CD4-positive, alpha-beta T cell treated with Interleukin-6 for 4 hours (primary cell): ENCODE data around the gene ARHGEF25.
"Not testable (repeated sequence)": the region's sequence is repeated elsewhere in the genome, so short reads cannot be mapped to it uniquely, and the experiment has no call there.

ENCODE experiments used
- DNase-seq: peaks from one replicate; pipeline ENCODE4 v3.0.0-alpha.2; 2020; ENCODE audit warnings: mixed read lengths

ARHGEF25 gene

DNA sequence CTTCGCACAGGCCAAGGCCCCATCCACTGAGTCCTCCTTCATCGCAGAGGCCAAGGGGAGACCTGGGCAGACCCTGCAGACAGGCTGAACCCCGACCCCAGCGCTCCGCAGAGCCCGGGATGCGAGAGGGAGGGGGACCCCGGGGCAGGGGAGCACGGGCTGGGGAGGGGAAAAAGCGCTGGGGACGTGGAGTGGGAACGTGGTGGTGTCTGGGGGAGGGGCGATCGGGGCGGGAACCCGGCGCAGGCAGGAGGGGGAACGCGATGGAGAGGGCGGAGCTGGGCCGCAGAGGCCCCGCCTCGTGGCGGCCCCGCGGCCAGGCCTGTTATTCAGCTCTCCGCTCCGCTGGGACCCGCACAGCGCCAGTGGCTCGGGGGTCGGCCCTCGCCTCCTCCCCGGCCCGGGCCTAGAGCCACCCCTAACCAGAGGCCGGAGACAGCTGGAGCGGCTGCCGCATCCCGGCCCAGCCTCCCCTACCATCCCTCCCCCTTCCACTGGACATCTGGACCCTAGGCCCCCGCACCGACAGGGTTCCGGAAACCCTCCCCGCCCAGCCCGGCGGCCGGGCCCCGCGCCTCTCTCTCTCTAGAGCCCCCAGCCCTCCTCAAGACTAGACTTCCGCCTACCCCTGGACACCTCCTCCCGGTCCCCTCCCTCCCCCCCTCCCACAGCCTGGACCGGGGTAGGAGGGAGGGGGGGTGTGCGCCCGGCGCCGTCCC lies at the start of gene ARHGEF25:
Gene ARHGEF25 (plus strand): TSS at position 328 of the 719 bp plus-strand sequence. CDS start 460 bp downstream, outside the sequence.
- DNase-seq = peak; percentile 74

DNA sequence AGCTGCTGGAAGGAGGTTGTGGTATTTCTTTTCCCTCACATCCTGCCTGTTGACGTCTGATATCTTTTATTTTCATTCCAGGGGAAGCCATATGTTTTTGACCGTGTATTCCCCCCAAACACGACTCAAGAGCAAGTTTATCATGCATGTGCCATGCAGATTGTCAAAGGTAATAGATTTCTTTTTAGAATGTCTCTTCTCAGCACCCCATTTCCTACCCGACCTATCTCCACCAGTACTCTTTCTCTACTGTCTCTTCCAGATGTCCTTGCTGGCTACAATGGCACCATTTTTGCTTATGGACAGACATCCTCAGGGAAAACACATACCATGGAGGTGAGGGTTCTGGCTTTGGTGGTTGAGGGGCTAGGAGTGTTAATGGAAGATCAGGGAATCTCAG lies 47.9 kb upstream of the ARHGEF25 start:
- no peak for DNase-seq

DNA sequence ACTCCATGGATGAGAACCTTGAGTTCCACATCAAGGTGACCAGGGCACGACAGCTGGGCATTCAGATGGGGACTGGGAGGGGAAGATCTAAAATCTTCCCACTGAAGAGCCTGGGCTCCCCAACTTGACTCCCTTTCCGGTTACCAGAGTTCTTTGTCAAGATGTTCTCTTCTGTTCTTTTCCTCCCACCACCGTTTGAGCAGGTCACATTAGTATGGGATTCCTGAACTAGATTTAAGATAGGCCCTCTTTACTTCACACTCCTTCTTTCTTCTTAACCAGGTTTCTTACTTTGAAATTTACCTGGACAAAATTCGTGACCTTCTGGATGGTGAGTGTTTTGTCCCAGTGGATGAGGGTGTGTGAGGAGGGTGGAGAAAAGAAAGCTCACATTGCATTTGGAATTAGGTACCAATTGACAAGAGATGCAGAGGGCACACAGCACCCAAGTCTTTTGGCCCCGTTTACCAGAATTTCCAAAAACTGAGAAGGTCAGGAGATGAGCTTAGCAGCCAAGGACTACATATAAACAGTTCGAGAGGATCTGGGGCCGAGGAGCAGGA lies 47.0 kb upstream of the ARHGEF25 start:
- DNase-seq = no peak

DNA sequence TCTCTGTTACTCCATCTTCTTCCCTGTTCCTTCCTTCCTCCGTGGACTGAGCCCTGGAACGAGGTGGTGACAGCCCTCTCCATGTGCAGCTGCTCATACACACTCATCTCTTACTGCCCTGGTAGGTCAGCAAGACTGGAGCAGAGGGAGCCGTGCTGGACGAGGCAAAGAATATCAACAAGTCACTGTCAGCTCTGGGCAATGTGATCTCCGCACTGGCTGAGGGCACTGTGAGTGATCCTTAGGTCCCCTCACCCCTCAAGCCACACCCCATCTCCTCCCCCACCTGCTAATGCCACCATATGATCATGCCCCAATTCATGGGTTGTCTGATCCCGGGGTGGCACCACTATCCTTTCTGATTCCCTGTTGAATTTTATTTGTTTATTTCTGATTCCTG lies 42.4 kb upstream of the ARHGEF25 start:
- no peak for DNase-seq

DNA sequence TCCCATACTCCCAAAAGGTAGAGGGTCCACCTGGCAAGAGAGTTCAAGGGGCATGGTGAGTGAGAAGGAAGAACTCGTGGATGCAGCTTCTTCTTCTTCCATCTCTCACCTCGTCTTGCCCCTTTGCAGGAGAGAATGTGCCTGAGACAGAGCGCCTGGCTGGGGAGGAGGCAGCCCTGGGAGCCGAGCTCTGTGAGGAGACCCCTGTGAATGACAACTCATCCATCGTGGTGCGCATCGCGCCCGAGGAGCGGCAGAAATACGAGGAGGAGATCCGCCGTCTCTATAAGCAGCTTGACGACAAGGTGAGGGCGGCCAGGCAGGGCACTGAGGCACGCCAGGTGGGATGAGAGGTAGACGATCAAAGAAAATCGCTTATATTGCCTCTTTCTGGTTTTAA lies 41.4 kb upstream of the ARHGEF25 start:
- DNase-seq = no peak

DNA sequence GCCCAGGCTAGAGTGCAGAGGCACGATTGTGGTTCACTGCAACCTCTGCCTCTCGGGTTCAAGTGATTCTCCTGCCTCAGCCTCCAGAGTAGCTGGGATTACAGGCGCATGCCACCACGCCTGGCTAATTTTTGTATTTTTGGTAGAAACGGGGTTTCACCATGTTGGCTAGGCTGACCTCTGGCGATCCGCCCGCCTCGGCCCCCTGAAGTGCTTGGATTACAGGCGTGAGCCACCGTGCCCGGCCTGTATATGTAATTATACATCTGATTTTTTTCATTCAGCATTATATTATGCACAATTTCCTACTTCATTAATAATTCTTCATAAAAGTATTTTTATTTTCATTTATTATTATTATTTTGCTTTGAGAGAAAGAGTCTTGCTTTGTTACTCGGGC lies 40.8 kb upstream of the ARHGEF25 start:
- not testable (repeated sequence) for DNase-seq

DNA sequence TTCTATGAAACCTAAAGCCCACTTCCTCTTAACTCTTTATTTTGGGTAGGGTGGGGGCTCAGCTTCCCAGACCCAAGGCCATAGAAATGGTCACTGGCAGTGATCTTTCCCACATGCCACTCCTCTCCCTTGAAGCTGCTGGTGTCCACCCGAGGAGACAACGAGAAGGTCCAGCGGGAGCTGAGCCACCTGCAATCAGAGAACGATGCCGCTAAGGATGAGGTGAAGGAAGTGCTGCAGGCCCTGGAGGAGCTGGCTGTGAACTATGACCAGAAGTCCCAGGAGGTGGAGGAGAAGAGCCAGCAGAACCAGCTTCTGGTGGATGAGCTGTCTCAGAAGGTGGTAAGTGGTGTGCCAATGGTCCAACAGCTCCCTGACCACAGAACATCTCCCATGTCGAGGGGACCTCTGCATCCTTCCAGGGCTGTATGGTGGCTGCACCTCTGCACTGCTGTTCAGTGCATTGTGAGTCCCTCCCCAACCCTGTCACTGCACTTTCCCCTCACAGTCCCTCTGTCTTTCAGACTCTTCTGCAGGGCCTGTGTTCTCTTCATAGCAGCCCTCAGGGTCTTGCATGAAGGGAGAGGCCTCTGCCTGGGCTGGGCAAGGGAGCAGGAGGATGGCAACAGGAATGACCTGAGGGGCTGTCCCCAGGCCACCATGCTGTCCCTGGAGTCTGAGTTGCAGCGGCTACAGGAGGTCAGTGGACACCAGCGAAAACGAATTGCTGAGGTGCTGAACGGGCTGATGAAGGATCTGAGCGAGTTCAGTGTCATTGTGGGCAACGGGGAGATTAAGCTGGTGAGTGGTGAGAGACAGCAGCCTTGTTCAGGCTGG lies 39.1 kb upstream of the ARHGEF25 start:
- DNase-seq = no peak

DNA sequence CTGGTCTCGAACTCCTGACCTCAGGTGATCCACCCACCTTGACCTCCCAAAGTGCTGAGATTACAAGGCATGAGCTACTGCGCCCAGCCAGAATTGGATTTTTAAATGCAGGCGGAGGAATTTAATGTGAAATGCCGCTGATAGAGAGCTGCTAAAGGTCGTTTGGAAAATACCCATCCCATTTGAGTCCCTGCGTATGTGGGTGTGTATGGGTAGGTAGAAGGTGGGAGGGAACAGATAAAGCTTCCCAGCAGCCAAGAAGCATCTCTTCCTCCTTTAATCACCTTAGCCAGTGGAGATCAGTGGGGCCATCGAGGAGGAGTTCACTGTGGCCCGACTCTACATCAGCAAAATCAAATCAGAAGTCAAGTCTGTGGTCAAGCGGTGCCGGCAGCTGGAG lies 36.4 kb upstream of the ARHGEF25 start:
- DNase-seq = no peak

DNA sequence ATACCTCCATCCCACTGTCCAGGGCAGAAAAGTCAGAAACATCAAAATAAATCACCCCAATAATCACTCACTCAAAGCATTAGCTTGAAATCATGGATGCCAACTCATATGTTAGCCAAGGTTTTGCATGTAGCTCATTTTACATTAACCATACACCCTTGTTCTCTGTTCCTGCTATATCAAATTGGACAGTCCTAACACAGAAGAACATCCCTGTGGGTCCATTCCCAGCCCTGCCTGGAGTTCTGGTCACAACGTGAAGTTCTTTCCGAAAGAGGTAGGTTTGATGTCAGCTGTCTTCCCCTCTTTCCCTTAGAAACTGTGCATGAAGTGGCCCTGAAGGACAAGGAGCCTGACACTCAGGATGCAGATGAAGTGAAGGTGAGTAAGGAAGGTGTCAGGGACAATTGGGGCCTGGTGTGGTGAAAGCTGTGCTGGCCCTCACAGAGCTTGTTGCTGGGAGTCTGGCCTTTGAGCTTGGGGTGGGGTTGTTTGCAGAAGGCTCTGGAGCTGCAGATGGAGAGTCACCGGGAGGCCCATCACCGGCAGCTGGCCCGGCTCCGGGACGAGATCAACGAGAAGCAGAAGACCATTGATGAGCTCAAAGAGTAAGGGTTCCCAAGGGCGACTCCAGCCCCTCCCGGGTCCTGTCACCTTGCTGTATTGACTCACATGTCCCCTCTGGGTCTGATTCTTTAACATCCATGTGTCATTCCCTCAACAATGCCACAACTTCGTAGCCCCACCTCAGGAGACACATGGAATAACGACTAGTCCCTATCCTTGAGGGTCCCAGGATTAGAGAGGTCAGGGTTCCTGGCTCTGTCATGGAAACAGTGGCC lies 35.2 kb upstream of the ARHGEF25 start:
- DNase-seq = no peak

DNA sequence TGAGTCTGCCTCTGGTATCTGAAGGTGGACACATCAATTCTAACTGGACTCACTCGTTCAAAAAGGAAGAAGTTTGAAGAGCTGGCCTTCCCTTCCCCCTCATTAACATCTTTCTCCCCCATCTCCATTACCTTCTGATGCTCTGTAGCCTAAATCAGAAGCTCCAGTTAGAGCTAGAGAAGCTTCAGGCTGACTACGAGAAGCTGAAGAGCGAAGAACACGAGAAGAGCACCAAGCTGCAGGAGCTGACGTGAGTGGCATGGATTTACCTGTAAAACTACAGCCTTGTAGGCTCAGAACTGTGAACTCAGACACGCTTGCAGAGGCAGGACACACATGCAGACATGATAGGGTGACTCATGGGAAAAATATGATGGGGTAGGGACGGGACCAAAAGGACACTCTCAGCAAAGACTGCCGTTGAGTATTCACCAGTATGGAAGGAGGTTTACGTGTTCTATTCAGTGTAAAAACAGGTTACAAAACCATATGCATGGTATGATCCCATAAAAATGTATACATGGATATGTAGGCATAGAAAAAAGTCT lies 34.5 kb upstream of the ARHGEF25 start:
- no peak for DNase-seq

DNA sequence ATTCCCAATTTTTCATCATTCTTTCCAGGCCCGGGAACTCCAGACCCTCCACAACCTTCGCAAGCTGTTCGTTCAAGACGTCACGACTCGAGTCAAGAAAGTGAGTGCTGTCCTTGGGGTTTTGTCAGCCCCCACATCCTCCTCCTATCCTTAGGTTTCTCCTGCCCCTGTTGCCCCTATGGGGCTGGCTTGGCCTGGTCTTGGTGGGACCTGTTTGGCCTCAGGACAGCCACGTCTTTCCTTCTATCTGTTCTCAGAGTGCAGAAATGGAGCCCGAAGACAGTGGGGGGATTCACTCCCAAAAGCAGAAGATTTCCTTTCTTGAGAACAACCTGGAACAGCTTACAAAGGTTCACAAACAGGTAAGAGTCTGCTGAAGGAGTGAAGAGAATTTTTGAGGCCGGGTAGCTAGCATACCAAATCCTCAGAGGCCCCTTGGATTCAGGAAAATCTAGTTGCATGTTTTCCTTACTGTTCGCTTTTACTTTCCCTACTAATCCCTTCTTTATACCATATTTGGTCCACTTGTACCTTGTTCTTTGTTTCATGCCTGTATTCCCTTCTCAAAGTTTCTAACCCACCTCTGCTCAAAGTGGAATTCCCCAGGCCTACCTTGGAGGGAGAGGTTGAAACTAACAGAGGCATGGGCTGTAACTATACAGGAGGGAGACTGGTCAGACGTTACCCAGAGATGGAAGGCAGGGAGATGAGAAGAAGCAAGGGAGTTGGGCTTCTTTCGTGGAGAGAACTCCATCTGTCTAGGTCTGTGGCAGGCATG lies 33.1 kb upstream of the ARHGEF25 start:
- no peak for DNase-seq

DNA sequence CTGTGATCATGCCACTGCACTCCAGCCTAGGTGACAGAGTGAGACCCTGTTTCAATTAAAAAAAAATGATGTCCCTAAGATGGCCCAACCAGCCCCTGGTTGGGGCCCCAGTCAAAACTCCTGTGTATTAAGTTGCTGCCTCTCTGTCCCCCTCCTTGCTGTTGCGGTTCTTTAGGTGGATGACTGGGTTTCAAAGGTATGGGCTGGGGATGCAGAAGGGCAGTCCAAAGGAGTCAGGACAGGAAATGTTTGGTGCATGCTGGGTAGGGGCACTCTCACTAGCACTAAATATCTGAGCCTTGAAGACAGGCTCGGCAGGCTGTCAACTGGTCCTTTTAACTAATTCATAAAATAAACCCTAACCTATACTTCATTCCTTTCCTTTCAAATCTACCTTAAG lies 32.2 kb upstream of the ARHGEF25 start:
- DNase-seq = no peak

DNA sequence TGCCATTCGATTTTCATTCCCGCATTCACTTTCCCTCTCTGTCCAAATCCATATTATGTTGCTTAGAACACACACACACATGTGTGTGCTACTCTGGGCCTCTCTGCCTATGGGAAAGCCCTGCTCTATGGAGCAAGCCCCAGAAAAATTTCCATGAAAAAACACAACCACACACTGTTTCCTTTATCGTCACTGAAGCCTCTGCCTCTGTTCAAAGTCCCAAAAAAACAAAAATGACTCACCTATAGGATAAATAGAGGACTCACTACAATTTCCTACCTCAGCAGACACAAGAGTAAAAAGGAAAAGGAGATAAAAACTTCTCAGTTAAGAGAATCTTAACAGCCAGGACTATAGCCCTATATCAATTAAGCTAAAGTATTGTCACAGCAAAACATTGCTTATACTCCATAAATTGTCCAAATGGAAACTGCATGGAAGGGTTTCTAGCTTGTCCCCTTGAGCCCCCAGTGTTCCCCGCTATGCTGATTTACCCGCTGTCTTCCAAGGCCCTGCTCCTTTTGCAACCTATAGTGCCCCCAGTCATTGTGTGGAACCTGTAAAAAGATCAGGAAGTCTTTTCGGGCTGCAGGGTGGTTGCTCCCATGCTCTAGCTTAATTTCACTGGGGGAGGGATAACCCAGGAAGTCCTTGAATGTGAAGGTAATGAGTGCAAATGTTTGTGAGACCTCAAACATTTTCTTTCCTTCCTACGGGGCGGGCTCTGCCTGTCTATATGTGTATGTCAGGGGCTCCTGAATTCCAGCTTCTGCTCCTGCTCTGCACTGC lies 31.4 kb upstream of the ARHGEF25 start:
- DNase-seq = no peak

DNA sequence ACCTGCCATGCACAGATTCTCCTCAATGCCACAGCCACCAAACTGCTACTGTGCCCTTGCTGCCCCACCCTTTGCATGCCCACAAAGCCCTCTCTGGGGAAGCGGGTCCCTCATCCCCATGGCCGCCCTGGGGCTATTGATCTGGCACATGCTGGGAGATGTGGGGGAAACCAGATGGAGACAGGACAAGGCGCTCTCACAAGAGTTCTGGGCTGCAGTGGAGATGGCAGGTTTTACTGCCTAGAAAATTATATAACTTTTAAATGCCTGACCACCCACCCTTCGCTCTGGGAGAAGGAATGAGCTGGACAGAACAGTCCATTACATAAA lies 30.8 kb upstream of the ARHGEF25 start:
- no peak for DNase-seq

DNA sequence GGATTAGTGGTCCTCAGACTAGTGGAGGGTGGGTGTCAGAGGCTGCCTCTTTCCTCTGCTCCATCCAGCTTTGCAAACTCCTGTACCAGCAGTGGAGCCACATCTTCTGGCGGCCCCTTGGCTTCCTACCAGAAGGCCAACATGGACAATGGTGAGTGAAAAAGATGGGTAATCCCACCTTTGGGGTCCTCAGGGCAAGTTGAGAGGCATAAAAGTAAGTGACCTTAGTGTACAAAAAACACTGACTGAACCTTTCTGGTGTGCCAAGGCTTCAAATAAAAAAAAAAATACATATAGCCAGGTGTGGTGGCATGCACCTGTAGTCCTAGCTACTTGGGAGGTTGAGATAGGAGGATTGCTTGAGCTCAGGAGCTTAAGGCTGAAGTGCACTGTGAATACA lies 29.4 kb upstream of the ARHGEF25 start:
- no peak for DNase-seq

DNA sequence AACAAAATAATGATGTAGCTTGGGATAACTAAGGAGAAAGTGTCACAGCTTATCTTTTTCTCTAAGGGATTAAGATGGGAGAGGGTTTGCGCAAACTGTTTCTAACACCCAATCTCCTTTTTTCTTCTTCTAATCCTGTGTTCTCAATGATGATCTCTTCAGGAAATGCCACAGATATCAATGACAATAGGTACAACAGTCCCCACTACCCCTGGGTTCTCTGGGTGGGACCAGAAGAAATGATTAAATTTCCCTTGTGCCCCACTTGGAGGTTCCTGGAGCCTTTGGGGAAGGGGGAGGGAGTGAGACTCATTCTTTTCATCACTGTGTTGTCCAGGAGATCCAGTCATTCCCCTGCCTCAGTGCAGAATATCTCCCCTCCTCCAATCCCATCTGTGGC lies 28.8 kb upstream of the ARHGEF25 start:
- no peak for DNase-seq

DNA sequence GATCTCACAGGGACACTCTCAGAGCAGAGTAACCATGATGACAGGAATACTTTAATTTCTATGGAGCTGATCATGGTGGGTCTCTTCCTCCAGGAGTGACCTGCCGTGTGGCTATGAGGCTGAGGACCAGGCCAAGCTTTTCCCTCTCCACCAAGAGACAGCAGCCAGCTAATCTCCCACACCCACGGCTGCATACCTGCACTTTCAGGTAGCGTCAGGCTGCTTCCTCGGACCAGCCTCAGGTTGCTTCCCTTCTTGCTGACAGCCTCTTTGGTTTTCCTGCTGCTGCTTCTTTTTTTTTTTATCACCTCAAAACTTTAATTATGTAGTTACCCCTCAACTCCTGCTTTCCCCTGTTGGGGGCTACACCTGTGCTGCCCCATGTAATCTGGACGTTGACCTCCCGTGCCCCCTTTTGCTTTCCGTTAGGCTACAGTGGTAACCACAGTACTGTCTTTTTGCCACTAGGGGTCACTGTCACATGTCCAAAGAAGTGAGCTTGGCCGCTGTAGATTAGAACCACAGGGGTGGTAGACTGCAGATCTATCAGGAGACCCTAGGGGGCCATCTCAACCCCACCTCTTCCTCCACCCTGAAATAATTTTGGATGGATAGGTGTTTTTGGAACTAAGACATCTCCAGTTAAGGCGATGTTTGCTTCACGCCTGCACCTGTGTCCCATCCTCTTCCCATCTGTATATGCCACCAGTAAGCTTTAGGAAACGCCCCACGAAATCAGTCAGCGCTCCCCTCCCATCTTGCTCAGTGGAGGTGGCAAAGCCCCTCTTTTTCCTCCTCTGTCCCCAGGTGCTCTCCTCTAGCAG lies 28.0 kb upstream of the ARHGEF25 start:
- peak; percentile 71 for DNase-seq

DNA sequence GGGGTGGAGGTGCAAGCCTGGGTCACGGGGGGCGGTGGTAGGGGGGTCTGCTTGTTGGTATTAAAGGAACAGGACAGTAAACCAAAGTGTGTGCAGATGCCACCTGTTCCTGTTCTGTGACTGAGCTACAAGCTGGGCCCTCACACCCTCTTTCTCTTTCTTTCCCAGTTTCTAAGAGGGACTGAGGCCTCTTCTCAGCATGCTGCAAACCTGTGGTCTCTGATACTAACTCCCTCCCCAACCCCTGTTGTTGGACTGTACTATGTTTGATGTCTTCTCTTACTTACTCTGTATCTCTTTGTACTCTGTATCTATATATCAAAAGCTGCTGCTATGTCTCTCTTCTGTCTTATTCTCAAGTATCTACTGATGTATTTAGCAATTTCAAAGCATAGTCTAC lies 27.2 kb upstream of the ARHGEF25 start:
- no peak for DNase-seq

DNA sequence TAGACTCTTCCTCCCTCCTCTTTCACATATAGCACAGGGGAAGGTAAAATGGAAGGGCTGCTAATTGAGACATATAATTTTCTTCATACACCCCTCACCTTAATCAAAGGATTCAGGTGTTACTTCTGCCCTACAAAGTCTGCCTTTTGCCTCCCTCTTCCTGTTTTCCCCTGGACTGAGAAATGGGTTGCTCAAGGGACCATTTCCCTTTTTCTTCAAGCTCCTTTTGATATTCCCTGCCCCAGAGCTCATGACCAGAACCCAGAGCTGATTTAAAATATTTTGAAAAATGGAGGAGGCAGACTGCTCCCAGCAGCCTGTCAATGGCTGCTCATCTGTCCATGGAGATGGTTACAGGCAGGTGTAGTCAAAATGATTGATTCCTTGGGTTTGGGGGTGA lies 26.5 kb upstream of the ARHGEF25 start:
- DNase-seq = no peak

DNA sequence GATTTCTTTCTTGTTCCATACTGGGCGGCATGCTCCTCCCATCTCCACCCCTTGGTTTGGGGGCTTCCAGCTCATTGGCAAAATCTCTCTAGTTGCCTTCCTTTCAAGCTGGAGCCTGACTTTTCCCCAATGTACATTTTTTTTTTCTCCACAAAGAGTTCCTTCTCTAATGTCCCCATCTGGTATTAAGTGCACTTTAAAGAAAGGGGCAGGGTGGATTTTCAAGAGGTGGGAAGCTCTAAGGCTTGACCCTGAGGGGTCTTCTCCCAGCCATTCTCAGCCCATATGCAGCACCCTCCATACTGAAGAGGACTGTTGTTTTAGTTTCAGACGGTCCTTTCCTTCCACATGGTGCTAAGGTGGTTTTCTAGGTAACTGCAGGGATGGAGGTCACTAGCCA lies 26.1 kb upstream of the ARHGEF25 start:
- no peak for DNase-seq
